OCI-LY1 (cell line): ENCODE measurements around the gene FTO.

Source experiments
- H2AFZ ChIP-seq: fragments of 200-600 bp; sonication (generic), shearing (Covaris generic); 2 replicates; pipeline ENCODE4 v1.6.0; 2014; ENCODE audit warnings: antibody characterized with exemption, mild to moderate bottlenecking, low read length
- H3F3A ChIP-seq: fragments of 200-600 bp; sonication (generic), shearing (Covaris generic); 2 replicates; pipeline ENCODE4 v1.6.0; 2014; ENCODE audit warnings: mild to moderate bottlenecking, antibody characterized with exemption, low read length, moderate library complexity; ENCODE audit not compliant: insufficient read depth
- H3K27ac ChIP-seq: fragments of 200-600 bp; sonication (generic); 2 replicates; pipeline ENCODE4 v1.5.1; 2014; ENCODE audit warnings: low read length, mixed run types, mild to moderate bottlenecking, low read depth; ENCODE audit not compliant: poor library complexity, severe bottlenecking
- H3K27me3 ChIP-seq: fragments of 200-600 bp; sonication (generic); 2 replicates; pipeline ENCODE4 v1.6.0; 2014; ENCODE audit warnings: antibody characterized with exemption, mild to moderate bottlenecking, low read length, moderate library complexity; ENCODE audit not compliant: insufficient read depth
- H3K36me3 ChIP-seq: fragments of 200-600 bp; sonication (generic); 2 replicates; pipeline ENCODE4 v1.6.1; 2014; ENCODE audit warnings: mild to moderate bottlenecking, antibody characterized with exemption, low read length, moderate library complexity, mixed read lengths; ENCODE audit not compliant: insufficient read depth
- H3K4me1 ChIP-seq: fragments of 200-600 bp; sonication (generic); 2 replicates; pipeline ENCODE4 v1.5.1; 2014; ENCODE audit warnings: mild to moderate bottlenecking, low read length, moderate library complexity; ENCODE audit not compliant: insufficient read depth, severe bottlenecking
- H3K4me2 ChIP-seq: fragments of 200-600 bp; sonication (generic), shearing (Covaris generic); 2 replicates; pipeline ENCODE4 v1.6.1; 2014; ENCODE audit warnings: low read length
- H3K4me3 ChIP-seq: fragments of 200-600 bp; sonication (generic); 2 replicates; pipeline ENCODE4 v1.5.1; 2014; ENCODE audit warnings: low read length, low read depth, mild to moderate bottlenecking, mixed read lengths; ENCODE audit not compliant: poor library complexity, severe bottlenecking
- H3K79me2 ChIP-seq: fragments of 200-600 bp; shearing (Covaris generic); 2 replicates; pipeline ENCODE4 v1.6.1; 2016; ENCODE audit warnings: mixed run types, low read length, mixed read lengths; ENCODE audit not compliant: insufficient read depth
- H3K9ac ChIP-seq: fragments of 200-600 bp; sonication (generic), shearing (Covaris generic); 2 replicates; pipeline ENCODE4 v1.6.1; 2014; ENCODE audit warnings: mild to moderate bottlenecking, low read length, mixed read lengths
- H3K9me2 ChIP-seq: fragments of 200-600 bp; sonication (generic), shearing (Covaris generic); 2 replicates; pipeline ENCODE4 v1.6.1; 2014; ENCODE audit warnings: low read depth, mild to moderate bottlenecking, low read length, mixed read lengths
- H3K9me3 ChIP-seq: fragments of 200-600 bp; shearing (Covaris generic); 2 replicates; pipeline ENCODE4 v1.6.1; 2014; ENCODE audit warnings: low read length, mixed read lengths
- H4K20me1 ChIP-seq: fragments of 200-600 bp; sonication (generic), shearing (Covaris generic); 2 replicates; pipeline ENCODE4 v1.6.0; 2016; ENCODE audit warnings: mild to moderate bottlenecking, low read length; ENCODE audit not compliant: insufficient read depth
- EZH2 ChIP-seq: fragments of 200-600 bp; sonication (generic), shearing (Covaris generic); IDR thresholded peaks from 2 replicates; pipeline ENCODE4 v1.8.0; 2017; ENCODE audit warnings: borderline replicate concordance, mixed run types, mild to moderate bottlenecking, antibody characterized with exemption, low read length, moderate library complexity, mixed read lengths
- TF ChIP-seq, protein P1 (sequence below): fragments of 200-600 bp; sonication (generic), shearing (Covaris generic); IDR thresholded peaks from 2 replicates; pipeline ENCODE4 v1.5.1; 2017; ENCODE audit warnings: mild to moderate bottlenecking, antibody characterized with exemption, low read length, moderate library complexity, mixed read lengths

The FTO gene

DNA sequence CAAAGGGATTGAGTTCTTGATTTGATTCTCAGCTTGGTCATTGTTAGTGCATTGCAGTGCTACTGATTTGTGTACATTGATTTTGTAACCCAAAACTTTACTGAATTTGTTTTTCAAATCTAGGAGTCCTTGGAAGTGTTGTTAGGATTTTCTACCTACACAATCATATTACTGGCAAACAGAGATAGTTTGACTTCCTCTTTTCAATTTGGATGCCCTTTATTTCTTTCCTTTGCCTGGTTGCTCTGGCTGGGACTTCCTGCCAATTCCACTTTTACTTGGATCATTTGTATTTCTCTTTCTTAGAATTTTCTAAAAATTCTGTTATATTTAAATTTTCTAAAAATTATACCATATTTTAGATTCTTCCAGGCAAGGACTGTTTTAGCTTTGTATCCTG, 151.1 kb downstream of the FTO start:
- no peak for TF ChIP-seq EZH2
- TF ChIP-seq, protein P1, sequence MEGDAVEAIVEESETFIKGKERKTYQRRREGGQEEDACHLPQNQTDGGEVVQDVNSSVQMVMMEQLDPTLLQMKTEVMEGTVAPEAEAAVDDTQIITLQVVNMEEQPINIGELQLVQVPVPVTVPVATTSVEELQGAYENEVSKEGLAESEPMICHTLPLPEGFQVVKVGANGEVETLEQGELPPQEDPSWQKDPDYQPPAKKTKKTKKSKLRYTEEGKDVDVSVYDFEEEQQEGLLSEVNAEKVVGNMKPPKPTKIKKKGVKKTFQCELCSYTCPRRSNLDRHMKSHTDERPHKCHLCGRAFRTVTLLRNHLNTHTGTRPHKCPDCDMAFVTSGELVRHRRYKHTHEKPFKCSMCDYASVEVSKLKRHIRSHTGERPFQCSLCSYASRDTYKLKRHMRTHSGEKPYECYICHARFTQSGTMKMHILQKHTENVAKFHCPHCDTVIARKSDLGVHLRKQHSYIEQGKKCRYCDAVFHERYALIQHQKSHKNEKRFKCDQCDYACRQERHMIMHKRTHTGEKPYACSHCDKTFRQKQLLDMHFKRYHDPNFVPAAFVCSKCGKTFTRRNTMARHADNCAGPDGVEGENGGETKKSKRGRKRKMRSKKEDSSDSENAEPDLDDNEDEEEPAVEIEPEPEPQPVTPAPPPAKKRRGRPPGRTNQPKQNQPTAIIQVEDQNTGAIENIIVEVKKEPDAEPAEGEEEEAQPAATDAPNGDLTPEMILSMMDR: no peak
- Histone ChIP-seq H3K9me3 (peaks cover 3% of the 10 kb centered on the region; the same call in 1 of the 2 replicates), H3K4me1 (peaks cover 2% of the 10 kb centered on the region), H3K27me3 (no peaks in the 10 kb centered on the region), H4K20me1 (no peaks in the 10 kb centered on the region), H3K4me3 (no peak overlapping the region), H3K79me2 (no peaks in the 10 kb centered on the region), H3K4me2 (no peak overlapping the region), H3F3A (no peaks in the 10 kb centered on the region), H3K9ac (no peak overlapping the region), H2AFZ (no peak overlapping the region), H3K36me3 (no peaks in the 10 kb centered on the region), H3K27ac (no peak overlapping the region), H3K9me2 (no peaks in the 10 kb centered on the region)

- Histone ChIP-seq H3K9me3 (peaks cover 3% of the 10 kb centered on the region; the same call in 1 of the 2 replicates), H3K27me3 (no peaks in the 10 kb centered on the region), H3F3A (no peaks in the 10 kb centered on the region), H3K36me3 (no peaks in the 10 kb centered on the region), H3K4me3 (no peak overlapping the region), H3K9ac (no peak overlapping the region), H3K9me2 (no peaks in the 10 kb centered on the region), H3K4me1 (no peaks in the 10 kb centered on the region), H3K79me2 (no peaks in the 10 kb centered on the region), H2AFZ (no peak overlapping the region), H3K4me2 (no peak overlapping the region), H4K20me1 (no peaks in the 10 kb centered on the region), H3K27ac (no peak overlapping the region)
- TF ChIP-seq, protein P1: no peak
- TF ChIP-seq EZH2: no peak
Measured at GRCh38 chr16:53855511-53855910, 151.6 kb downstream of the FTO start.

DNA sequence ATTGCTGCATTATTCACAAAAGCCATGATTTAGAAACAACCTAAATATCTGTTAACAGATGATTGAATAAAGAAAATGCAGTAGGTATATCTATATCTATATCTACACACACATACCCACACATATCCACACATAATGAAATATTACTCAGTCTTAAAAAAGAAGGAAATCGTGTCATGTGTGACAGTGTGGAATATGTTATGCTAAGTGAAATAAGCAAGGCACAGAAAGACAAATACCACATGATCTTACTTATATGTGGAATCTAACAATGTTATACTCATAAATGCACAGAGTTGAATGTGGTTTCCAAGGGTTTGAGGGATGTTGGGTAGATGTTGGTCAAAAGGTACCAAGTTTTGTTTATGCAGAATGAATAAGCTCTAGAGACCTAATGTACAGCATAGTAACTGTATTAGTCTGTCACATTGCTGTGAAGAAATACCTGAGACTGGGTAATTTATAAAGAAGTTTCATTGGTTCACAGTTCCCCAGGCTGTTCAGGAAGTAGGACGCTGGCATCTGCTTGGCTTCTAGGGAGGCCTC, 156.1 kb downstream of the FTO start:
- no peaks in the 10 kb centered on the region for H3K36me3 ChIP-seq
- no peak overlapping the region for H3K4me3 ChIP-seq
- H3K9me2 ChIP-seq: no peaks in the 10 kb centered on the region
- no peak overlapping the region for H2AFZ ChIP-seq
- no peaks in the 10 kb centered on the region for H3F3A ChIP-seq
- no peaks in the 10 kb centered on the region for H3K9me3 ChIP-seq
- H3K79me2 ChIP-seq: no peaks in the 10 kb centered on the region
- TF ChIP-seq, protein P1: no peak
- no peak for TF ChIP-seq EZH2
- no peak overlapping the region for H3K27ac ChIP-seq
- H3K9ac ChIP-seq: no peak overlapping the region
- no peaks in the 10 kb centered on the region for H4K20me1 ChIP-seq
- no peaks in the 10 kb centered on the region for H3K4me1 ChIP-seq
- no peaks in the 10 kb centered on the region for H3K27me3 ChIP-seq
- no peak overlapping the region for H3K4me2 ChIP-seq
